GM12878 (cell line): ENCODE results near the gene SKAP1.

Experiments
- CHD1 ChIP-seq: IDR thresholded peaks from 2 replicates; pipeline ENCODE4 v1.6.1; 2012; ENCODE audit warnings: low read depth, low read length, improper control_type of control experiment
- ELK1 ChIP-seq: IDR thresholded peaks from 2 replicates; pipeline ENCODE4 v1.6.1; 2012; ENCODE audit warnings: low read depth, low read length, improper control_type of control experiment
- KDM1A ChIP-seq: fragments of 200-600 bp; sonication (generic); IDR thresholded peaks from 2 replicates; pipeline ENCODE4 v1.6.1; 2016; ENCODE audit warnings: borderline replicate concordance
- POLR2AphosphoS5 ChIP-seq: IDR thresholded peaks from 2 replicates; pipeline ENCODE4 v1.6.1; 2011; ENCODE audit warnings: mild to moderate bottlenecking, low read length, inconsistent platforms
- SUZ12 ChIP-seq: fragments of 200-600 bp; sonication (generic); IDR thresholded peaks from one replicate; pipeline ENCODE4 v1.6.1; 2018; ENCODE audit warnings: antibody characterized with exemption, mild to moderate bottlenecking; ENCODE audit not compliant: unreplicated experiment
- TAF1 ChIP-seq: IDR thresholded peaks from 2 replicates; pipeline ENCODE4 v1.6.1; 2011; ENCODE audit warnings: mild to moderate bottlenecking, low read depth, low read length, borderline replicate concordance
- USF1 ChIP-seq: IDR thresholded peaks from 2 replicates; pipeline ENCODE4 v1.6.1; 2011; ENCODE audit warnings: borderline replicate concordance, low read depth, mild to moderate bottlenecking, moderate library complexity, mixed read lengths, low read length; ENCODE audit not compliant: insufficient read depth; ENCODE audit errors: extremely low read length
- ZNF274 ChIP-seq: IDR thresholded peaks from one replicate; pipeline ENCODE4 v1.8.0; 2011; ENCODE audit not compliant: insufficient read length, insufficient read depth
- TF ChIP-seq, protein P1 (sequence below), 3 experiments: IDR thresholded peaks in 2 of 3; conservative IDR thresholded peaks in 1 of 3; 2 replicates each; pipeline ENCODE4 v1.5.1; 2011; ENCODE audit warnings: low read depth in 3 of 3, low read length in 3 of 3, mild to moderate bottlenecking in 3 of 3, control low read depth in 2 of 3, moderate library complexity in 2 of 3, inconsistent platforms in 1 of 3, mixed read lengths in 1 of 3; ENCODE audit not compliant: control insufficient read depth in 2 of 3, insufficient read depth in 1 of 3; ENCODE audit errors: extremely low read depth in 1 of 3
- TF ChIP-seq, protein P2 (sequence below): fragments of 450-650 bp; IDR thresholded peaks from 2 replicates; pipeline ENCODE4 v1.6.1; 2017; ENCODE audit warnings: mild to moderate bottlenecking

DNA sequence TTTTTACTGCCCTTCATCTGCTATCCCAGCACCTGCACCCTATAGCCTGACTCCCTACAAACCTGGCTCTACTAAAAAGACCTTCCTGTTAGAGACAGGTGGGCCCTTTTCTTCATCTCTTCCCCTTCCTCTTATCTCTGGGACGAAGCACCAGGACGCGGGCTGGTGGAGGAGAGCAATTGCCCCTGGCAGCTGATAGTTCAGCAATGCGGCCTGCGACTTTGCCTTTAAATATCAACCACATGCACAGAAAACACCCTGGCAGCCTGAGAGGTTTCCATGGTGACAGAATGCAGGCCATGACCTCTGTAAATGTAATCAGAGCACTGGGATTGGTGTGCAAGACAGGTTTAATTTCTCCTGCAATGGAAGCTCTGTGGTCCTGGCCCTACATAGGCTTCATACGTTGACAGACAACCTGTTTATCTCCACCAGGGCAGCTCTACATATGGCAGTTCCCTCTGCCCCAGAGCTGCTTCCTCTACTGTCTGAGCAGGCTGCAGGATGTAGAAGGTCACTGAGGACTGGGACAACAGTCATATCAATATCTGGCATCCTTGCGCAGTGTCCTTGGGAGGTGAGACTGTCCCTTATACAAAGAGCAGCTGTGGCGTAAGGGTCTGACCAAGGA, 10.0 kb upstream of the SKAP1 start:
- TF ChIP-seq ZNF274 (no peak), SUZ12 (no peak), USF1 (no peak), TAF1 (no peak), POLR2AphosphoS5 (no peak; the same call in 1 of the 2 replicates), ELK1 (no peak), CHD1 (no peak), KDM1A (no peak)
- TF ChIP-seq, protein P1, sequence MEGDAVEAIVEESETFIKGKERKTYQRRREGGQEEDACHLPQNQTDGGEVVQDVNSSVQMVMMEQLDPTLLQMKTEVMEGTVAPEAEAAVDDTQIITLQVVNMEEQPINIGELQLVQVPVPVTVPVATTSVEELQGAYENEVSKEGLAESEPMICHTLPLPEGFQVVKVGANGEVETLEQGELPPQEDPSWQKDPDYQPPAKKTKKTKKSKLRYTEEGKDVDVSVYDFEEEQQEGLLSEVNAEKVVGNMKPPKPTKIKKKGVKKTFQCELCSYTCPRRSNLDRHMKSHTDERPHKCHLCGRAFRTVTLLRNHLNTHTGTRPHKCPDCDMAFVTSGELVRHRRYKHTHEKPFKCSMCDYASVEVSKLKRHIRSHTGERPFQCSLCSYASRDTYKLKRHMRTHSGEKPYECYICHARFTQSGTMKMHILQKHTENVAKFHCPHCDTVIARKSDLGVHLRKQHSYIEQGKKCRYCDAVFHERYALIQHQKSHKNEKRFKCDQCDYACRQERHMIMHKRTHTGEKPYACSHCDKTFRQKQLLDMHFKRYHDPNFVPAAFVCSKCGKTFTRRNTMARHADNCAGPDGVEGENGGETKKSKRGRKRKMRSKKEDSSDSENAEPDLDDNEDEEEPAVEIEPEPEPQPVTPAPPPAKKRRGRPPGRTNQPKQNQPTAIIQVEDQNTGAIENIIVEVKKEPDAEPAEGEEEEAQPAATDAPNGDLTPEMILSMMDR (IDR thresholded peaks at IDR 0.05 in 2 of 3, conservative IDR thresholded peaks at IDR 0.05 in 1 of 3; ENCODE audit: control insufficient read depth in 2 of 3, extremely low read depth in 1 of 3, insufficient read depth in 1 of 3, low read depth in 3 of 3, low read length in 3 of 3) = no peak
- TF ChIP-seq, protein P2, sequence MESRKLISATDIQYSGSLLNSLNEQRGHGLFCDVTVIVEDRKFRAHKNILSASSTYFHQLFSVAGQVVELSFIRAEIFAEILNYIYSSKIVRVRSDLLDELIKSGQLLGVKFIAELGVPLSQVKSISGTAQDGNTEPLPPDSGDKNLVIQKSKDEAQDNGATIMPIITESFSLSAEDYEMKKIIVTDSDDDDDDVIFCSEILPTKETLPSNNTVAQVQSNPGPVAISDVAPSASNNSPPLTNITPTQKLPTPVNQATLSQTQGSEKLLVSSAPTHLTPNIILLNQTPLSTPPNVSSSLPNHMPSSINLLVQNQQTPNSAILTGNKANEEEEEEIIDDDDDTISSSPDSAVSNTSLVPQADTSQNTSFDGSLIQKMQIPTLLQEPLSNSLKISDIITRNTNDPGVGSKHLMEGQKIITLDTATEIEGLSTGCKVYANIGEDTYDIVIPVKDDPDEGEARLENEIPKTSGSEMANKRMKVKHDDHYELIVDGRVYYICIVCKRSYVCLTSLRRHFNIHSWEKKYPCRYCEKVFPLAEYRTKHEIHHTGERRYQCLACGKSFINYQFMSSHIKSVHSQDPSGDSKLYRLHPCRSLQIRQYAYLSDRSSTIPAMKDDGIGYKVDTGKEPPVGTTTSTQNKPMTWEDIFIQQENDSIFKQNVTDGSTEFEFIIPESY = no peak
